Cardiac muscle cell (in vitro differentiated cells and primary cell): ENCODE results near the gene LTO1. TPM values are rescaled to one million over a fixed set of nuclear protein-coding genes. Genes with fewer than 3 reads are reported as not detected.

ENCODE experiments used
- DNase-seq, 2 donors: peaks; one replicate each; pipeline versions ENCODE4 v3.0.0 to v3.0.0-alpha.2; 2010 to 2017; ENCODE audit warnings: low read depth in 1 of 2, low spot score in 1 of 2
- H3K27ac ChIP-seq: fragments of 200-600 bp; sonication (generic); 2 replicates; pipeline ENCODE4 v1.5.1; 2016
- H3K27me3 ChIP-seq: fragments of 200-600 bp; sonication (generic); 2 replicates; pipeline ENCODE4 v1.6.0; 2016; ENCODE audit warnings: control low read depth
- H3K36me3 ChIP-seq: fragments of 200-600 bp; sonication (generic); 2 replicates; pipeline ENCODE4 v1.5.1; 2016; ENCODE audit warnings: control low read depth
- H3K4me1 ChIP-seq: fragments of 200-600 bp; sonication (generic); 2 replicates; pipeline ENCODE4 v1.8.1; 2017; ENCODE audit warnings: low read depth, mild to moderate bottlenecking, mixed run types
- H3K4me3 ChIP-seq: fragments of 200-600 bp; sonication (generic); 2 replicates; pipeline ENCODE4 v1.5.1; 2016; ENCODE audit warnings: mild to moderate bottlenecking
- H3K9me3 ChIP-seq: fragments of 200-600 bp; sonication (generic); 2 replicates; pipeline ENCODE4 v1.5.1; 2017; ENCODE audit warnings: low read depth, mild to moderate bottlenecking, control low read depth
- polyA plus RNA-seq: library from polyadenylated mRNA; unstranded; fragments of >200 nt; fragmentation: Nextera tagmentation; extraction: Ambion mirVana; gene quantifications from 2 replicates; pipeline ENCODE4 v1.2.1, GENCODE V29; 2016
- total RNA-seq: library from RNA; depleted of rRNA; stranded (reverse); fragments of >200 nt; gene quantifications from 2 replicates; pipeline ENCODE4 v1.2.3, GENCODE V29; 2016
- TF ChIP-seq, protein P1 (sequence below): IDR thresholded peaks from 2 replicates; pipeline ENCODE4 v1.5.1; 2012; ENCODE audit warnings: low read depth, mild to moderate bottlenecking, low read length

Gene LTO1
- total and polyA plus RNA-seq, 2 experiments from 2014 or later, result 23.0 to 26.2 TPM

DNA sequence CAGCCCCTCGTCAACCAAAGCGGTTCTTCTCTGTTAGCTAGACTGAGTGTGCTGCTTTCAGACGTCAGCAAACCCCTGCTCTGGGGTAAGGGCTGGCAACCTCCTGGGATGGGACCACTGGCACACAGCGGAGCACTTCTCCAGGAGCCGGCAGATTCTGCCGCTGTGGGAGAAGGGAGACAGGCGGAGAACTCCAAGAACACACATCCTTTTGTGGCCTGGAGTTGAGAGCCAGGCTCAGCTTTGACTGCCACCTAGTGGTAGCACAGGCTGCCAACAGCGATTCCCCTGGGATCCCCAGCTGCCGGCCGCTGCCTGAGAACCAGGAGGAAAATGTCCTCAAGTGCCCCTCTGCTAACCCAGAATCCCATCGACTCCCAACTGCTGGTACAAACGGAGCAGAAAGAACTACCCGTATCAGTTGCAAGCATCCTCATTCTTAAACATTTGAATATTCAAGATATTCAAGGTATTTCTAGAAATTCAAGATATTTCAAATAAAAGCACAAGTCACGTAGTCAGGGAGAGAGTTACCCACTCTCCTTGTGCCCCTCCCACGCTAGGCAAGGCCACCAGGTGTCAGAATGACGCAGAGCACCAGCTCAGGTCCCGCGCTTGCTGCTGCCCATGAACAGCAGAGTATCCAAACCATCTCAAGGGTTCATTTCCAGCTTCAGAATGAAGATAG is 4.9 kb downstream of the LTO1 start:
- H3K4me3 ChIP-seq, result no peak overlapping the region
- H3K36me3 ChIP-seq, result peaks cover 3% of the 10 kb centered on the region
- DNase-seq, result peak; percentile 90 to 93
- H3K4me1 ChIP-seq, result peaks cover 4% of the 10 kb centered on the region
- no peaks in the 10 kb centered on the region for H3K27me3 ChIP-seq
- peak overlapping the region; percentile 3 for H3K27ac ChIP-seq
- TF ChIP-seq, protein P1, sequence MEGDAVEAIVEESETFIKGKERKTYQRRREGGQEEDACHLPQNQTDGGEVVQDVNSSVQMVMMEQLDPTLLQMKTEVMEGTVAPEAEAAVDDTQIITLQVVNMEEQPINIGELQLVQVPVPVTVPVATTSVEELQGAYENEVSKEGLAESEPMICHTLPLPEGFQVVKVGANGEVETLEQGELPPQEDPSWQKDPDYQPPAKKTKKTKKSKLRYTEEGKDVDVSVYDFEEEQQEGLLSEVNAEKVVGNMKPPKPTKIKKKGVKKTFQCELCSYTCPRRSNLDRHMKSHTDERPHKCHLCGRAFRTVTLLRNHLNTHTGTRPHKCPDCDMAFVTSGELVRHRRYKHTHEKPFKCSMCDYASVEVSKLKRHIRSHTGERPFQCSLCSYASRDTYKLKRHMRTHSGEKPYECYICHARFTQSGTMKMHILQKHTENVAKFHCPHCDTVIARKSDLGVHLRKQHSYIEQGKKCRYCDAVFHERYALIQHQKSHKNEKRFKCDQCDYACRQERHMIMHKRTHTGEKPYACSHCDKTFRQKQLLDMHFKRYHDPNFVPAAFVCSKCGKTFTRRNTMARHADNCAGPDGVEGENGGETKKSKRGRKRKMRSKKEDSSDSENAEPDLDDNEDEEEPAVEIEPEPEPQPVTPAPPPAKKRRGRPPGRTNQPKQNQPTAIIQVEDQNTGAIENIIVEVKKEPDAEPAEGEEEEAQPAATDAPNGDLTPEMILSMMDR, result peak; percentile 96
- H3K9me3 ChIP-seq, result no peaks in the 10 kb centered on the region

DNA sequence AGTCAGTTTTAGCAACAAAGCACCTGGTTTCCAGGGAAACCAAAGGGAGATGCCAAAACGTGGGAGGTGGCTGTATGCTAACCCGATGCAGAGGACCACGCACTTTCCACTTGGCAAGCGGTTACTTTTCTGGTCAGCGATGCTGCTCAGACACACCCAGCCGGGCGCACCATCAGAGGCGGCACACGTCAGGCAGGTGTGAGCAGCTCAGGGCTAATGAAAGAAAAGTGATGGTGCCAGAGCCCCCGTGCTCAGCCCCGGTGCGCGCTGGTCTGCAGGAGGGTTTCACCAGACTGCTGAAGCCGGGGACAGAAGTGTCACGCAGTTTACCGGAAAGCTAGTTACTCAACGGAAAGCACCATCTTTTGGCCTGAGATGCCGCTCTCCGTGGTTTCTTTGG is 5.7 kb downstream of the LTO1 start:
- no peak for DNase-seq
- TF ChIP-seq, protein P1, result no peak
- Histone ChIP-seq H3K27ac (no peak overlapping the region), H3K4me1 (peaks cover 4% of the 10 kb centered on the region), H3K27me3 (no peaks in the 10 kb centered on the region), H3K9me3 (no peaks in the 10 kb centered on the region), H3K4me3 (no peak overlapping the region), H3K36me3 (peaks cover 3% of the 10 kb centered on the region)

DNA sequence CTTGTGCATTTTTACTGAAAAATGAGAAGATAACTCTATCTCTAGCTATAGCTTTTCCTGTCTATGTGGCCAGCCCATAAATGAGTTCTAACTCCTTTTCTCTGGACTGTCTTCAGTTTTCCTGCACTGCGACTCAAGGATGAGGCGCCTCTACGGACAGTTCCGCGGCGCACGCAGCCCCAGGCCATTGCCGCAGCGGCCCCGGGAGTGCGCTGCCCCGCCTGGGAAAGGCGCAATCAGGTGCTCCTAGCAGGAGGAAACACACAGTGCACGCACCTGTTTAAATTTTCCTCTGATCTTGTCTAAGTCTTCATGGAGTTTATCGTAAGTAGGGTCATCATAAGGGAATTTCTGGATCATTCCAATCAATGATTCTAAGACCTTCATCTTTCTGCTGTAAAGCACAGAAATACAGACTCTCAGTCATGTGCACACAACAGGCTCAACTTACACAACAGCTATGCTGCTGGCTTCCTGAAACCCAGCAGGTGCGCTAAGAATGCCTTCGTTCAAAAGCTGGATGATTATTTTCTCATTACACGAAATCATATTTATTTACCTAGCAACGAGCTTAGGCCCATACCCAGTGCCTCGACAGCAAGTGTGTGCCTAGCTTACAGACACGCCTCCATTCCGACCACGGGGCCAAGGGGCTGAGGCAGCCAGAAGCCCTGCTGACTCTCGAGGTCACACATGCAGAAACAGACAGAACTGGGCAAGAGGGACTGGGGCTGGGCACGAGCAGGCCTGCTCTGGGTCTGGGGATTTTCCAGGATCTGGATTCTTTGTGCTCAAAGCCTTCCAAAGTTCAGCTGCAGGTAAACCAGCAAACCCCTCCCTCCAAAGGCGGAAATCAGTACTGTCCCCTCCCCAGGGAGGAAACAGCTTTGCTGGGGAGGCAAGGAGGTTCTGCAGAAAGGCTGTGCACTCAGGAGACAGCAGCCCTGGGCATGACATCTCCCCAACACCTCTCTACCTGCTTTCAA is 7.2 kb downstream of the LTO1 start:
- H3K4me3 ChIP-seq, result no peak overlapping the region
- H3K9me3 ChIP-seq, result no peaks in the 10 kb centered on the region
- no peak overlapping the region for H3K27ac ChIP-seq
- no peaks in the 10 kb centered on the region for H3K27me3 ChIP-seq
- H3K36me3 ChIP-seq, result peaks cover 3% of the 10 kb centered on the region
- no peak for DNase-seq
- H3K4me1 ChIP-seq, result no peaks in the 10 kb centered on the region
- TF ChIP-seq, protein P1, result no peak

DNA sequence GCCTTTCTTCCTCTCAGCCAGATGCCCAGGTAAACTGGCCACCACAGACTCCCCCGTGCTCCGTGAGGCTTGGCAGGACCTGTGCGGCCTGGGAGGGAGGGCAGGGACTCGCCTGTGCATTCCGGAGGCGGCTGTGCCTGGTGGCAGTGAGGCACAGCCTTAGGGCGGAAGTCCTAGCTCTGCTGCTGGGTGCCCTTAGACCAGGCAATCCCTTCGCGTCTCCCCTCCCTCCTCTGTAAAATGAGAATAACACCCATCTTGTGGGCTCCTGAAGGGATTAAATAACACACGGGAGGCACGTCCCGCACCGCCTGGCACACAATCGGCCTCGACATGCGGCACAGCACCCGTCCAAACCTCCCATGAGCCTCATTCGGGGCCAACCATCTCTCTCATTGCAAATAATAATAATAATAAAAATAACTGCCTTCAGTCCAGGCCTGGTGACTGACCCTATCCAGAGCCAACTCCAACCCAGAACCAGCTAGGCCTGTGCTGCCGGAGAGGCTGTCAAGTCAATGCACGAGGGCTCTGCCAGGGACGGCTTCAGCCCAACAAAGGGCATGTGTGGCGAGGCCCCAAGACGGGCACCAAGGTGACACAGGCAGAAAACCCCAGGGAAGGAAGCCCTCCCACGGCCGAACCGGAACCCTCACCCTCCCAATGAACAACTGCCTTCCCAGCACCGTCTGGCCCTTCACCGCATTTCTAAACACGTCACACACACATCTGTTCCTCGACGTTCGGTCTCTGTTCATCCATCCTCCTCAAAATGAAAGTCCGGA is 8.2 kb downstream of the LTO1 start:
- H3K27me3 ChIP-seq, result no peaks in the 10 kb centered on the region
- DNase-seq, result no peak
- no peak overlapping the region for H3K4me3 ChIP-seq
- TF ChIP-seq, protein P1, result no peak
- no peaks in the 10 kb centered on the region for H3K4me1 ChIP-seq
- no peak overlapping the region for H3K27ac ChIP-seq
- H3K9me3 ChIP-seq, result no peaks in the 10 kb centered on the region
- H3K36me3 ChIP-seq, result peaks cover 3% of the 10 kb centered on the region

DNA sequence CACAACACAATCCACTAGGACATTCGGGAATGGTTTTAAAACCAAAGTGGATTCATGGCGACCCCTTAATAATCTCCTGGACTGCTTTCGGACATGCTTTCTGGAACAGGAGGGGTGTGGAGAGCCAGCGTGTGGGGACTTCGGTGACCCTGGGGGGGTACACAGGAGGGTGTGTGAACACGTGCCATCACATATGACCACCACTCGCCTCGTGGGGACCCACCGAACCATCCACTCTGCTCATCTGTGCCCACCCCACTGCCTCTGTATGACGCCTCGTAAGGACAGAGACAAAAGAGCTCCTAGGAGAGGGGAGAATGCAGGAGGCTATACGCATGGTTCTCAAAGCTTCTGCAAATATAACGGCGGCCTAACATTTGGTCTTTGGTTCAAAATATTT is 8.9 kb downstream of the LTO1 start:
- no peak for DNase-seq
- Histone ChIP-seq H3K27ac (no peak overlapping the region), H3K36me3 (no peaks in the 10 kb centered on the region), H3K4me3 (no peak overlapping the region), H3K27me3 (no peaks in the 10 kb centered on the region), H3K9me3 (no peaks in the 10 kb centered on the region), H3K4me1 (no peaks in the 10 kb centered on the region)
- TF ChIP-seq, protein P1, result no peak
